Pancreas (tissue), 10 donors: ENCODE measurements around the gene SLC25A48. TPM values are rescaled to one million over a fixed set of nuclear protein-coding genes. Genes with fewer than 3 reads are reported as not detected.

ENCODE experiments used
- ATAC-seq, 4 donors: fragments of 200-7000 bp; cut with Tn5 transposase; one replicate each; pipeline versions ENCODE4 v1.8.0 to v1.9.1; 2020; ENCODE audit warnings: mild to moderate bottlenecking in 4 of 4, moderate library complexity in 4 of 4
- DNase-seq, 6 donors: peaks; one replicate each; pipeline ENCODE4 v3.0.0-alpha.2; 2020
- FAIRE-seq: peaks from 2 replicates; lab custom pipeline; 2012; peaks lifted over from hg19 to GRCh38; lab: Jason Lieb, UNC
- H3K27ac ChIP-seq, 4 donors: fragments of 200-600 bp; sonication (generic); 1 replicate in 3 of 4; 2 replicates in 1 of 4; pipeline versions ENCODE4 v1.5.0 to v1.8.0; 2020
- H3K27me3 ChIP-seq, 4 donors: fragments of 200-600 bp; one replicate each; pipeline ENCODE4 v1.8.0; 2021
- H3K36me3 ChIP-seq, 3 donors: fragments of 200-600 bp; sonication (generic) in 1 of 3; one replicate each; pipeline versions ENCODE4 v1.5.0 to v1.8.0; 2020 to 2021
- H3K4me1 ChIP-seq, 3 donors: fragments of 200-600 bp; one replicate each; pipeline ENCODE4 v1.8.0; 2021
- H3K4me3 ChIP-seq, 4 donors: fragments of 200-600 bp; sonication (generic) in 2 of 4; one replicate each; pipeline versions ENCODE4 v1.5.0 to v1.8.0; 2020 to 2021
- H3K9me3 ChIP-seq, 4 donors: fragments of 200-600 bp; one replicate each; pipeline ENCODE4 v1.8.0; 2021
- whole genome bisulfite sequencing, 2 donors: extraction: QIAGEN DNeasy Blood & Tissue Kit; methylation state at CpG; one replicate each; pipeline ENCODE4 v1.1.7; 2013; 5-methylcytosine and 5-hydroxymethylcytosine counted together
- intact Hi-C, 3 donors: fragments of 100-400 bp; cut with DNase I; formaldehyde crosslinking; loops; one replicate each; pipeline versions ENCODE4 v1.11.1 to v1.14.2; 2022
- polyA plus RNA-seq, 2 donors: library from polyadenylated mRNA; stranded (reverse); fragments of 200-250 nt; gene quantifications; one replicate each; pipeline ENCODE4 v1.2.3, GENCODE V29; 2013
- total RNA-seq, 6 donors: library from RNA; stranded (reverse); fragmentation: NEBNext Ultra II Directional in 4 of 6; extraction: Animal tissue kit (Norgen Biotek cat#: 25700) in 4 of 6; gene quantifications; one replicate each; pipeline versions ENCODE4 v1.2.1 to v1.2.4, GENCODE V29; 2021 to 2023
- TF ChIP-seq, protein P1 (sequence below), 4 donors: fragments of 200-600 bp; sonication (generic) in 3 of 4; IDR thresholded peaks; one replicate each; pipeline versions ENCODE4 v1.5.0 to v1.8.0; 2021; ENCODE audit warnings: antibody characterized with exemption in 4 of 4
- donor health status: healthy with polysubstance abuse.
- donor health status: DM: no; HTN: no; CAD: no; lungs with moderate emphysema.
- donor health status: DM: no; HTN: no; CAD: no.
- donor health status: control.
- donor health status: control.
- donor health status: Bipolar disorder and iron deficiency.
- donor health status: DM: yes; HTN: yes; CAD: no.
- donor health status: DM: no; HTN: no; CAD: no.
- donor health status: DM: no; HTN: no; CAD: no.
- donor health status: DM: yes; HTN: yes; CAD: no.

SLC25A48 gene
- total and polyA plus RNA-seq, 8 donors = 0.37 to 3.2 (median 1.2) TPM

GRCh38 chr5:135867599-135867998, 33.1 kb downstream of the SLC25A48 start:
- Histone ChIP-seq H3K36me3 (no peaks in the 10 kb centered on the region), H3K27ac (no peak overlapping the region), H3K27me3 (no peaks in the 10 kb centered on the region), H3K9me3 (no peaks in the 10 kb centered on the region), H3K4me3 (no peak overlapping the region), H3K4me1 (no peaks in the 10 kb centered on the region)
- no peak for ATAC-seq
- TF ChIP-seq, protein P1, sequence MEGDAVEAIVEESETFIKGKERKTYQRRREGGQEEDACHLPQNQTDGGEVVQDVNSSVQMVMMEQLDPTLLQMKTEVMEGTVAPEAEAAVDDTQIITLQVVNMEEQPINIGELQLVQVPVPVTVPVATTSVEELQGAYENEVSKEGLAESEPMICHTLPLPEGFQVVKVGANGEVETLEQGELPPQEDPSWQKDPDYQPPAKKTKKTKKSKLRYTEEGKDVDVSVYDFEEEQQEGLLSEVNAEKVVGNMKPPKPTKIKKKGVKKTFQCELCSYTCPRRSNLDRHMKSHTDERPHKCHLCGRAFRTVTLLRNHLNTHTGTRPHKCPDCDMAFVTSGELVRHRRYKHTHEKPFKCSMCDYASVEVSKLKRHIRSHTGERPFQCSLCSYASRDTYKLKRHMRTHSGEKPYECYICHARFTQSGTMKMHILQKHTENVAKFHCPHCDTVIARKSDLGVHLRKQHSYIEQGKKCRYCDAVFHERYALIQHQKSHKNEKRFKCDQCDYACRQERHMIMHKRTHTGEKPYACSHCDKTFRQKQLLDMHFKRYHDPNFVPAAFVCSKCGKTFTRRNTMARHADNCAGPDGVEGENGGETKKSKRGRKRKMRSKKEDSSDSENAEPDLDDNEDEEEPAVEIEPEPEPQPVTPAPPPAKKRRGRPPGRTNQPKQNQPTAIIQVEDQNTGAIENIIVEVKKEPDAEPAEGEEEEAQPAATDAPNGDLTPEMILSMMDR (IDR thresholded peaks at IDR 0.05) = no peak
- FAIRE-seq = no peak
- no peak for DNase-seq
- intact Hi-C loops = no loop called here

DNA sequence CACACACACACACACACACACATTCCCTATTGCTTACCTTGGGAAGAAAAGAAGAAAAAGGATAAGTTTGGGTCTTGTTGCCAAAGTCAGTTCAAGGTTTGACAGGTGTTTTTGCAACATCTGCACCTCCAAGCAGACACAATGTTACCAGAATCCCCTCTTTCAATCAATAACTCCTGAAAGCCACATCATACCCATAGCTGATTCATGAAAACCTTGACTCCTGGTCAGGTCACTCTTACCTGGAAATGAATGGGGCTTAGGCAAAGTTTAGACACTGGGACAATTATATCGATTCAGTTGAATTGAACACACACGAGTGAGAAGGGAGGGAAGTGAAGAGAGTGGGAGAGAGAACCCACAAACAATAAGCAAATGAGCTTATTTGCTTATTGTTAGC, 34.2 kb downstream of the SLC25A48 start:
- H3K27me3 ChIP-seq = no peaks in the 10 kb centered on the region
- intact Hi-C loops = no loop called here
- no peak overlapping the region for H3K4me3 ChIP-seq
- FAIRE-seq = no peak
- no peaks in the 10 kb centered on the region for H3K36me3 ChIP-seq
- 42 to 65% methylated on average over 2 of the region's 2 CpGs for WGBS, 2 donors
- no peak overlapping the region for H3K27ac ChIP-seq
- TF ChIP-seq, protein P1 (IDR thresholded peaks at IDR 0.05) = no peak
- no peaks in the 10 kb centered on the region for H3K4me1 ChIP-seq
- no peak for ATAC-seq
- H3K9me3 ChIP-seq = no peaks in the 10 kb centered on the region
- no peak for DNase-seq

GRCh38 chr5:135869276-135869675, 34.8 kb downstream of the SLC25A48 start:
- no peak for DNase-seq
- intact Hi-C loops = no loop called here
- peak; percentile 41 for FAIRE-seq
- Histone ChIP-seq H3K27me3 (no peaks in the 10 kb centered on the region), H3K36me3 (no peaks in the 10 kb centered on the region), H3K27ac (no peak overlapping the region), H3K4me3 (no peak overlapping the region), H3K4me1 (no peaks in the 10 kb centered on the region), H3K9me3 (no peaks in the 10 kb centered on the region)
- no peak for ATAC-seq
- TF ChIP-seq, protein P1 (IDR thresholded peaks at IDR 0.05) = no peak
- 74 to 81% methylated on average over 2 of the region's 2 CpGs for WGBS, 2 donors

- no peaks in the 10 kb centered on the region for H3K9me3 ChIP-seq
- ATAC-seq = no peak
- WGBS, 2 donors = 57 to 81% methylated on average over 3 of the region's 3 CpGs
- no peak for FAIRE-seq
- TF ChIP-seq, protein P1 (IDR thresholded peaks at IDR 0.05) = no peak
- H3K4me1 ChIP-seq = no peaks in the 10 kb centered on the region
- H3K4me3 ChIP-seq = no peak overlapping the region
- DNase-seq = no peak
- no peaks in the 10 kb centered on the region for H3K27me3 ChIP-seq
- intact Hi-C loops = no loop called here
- no peaks in the 10 kb centered on the region for H3K36me3 ChIP-seq
- H3K27ac ChIP-seq = no peak overlapping the region
Observed at GRCh38 chr5:135869935-135870334, 35.5 kb downstream of the SLC25A48 start.

DNA sequence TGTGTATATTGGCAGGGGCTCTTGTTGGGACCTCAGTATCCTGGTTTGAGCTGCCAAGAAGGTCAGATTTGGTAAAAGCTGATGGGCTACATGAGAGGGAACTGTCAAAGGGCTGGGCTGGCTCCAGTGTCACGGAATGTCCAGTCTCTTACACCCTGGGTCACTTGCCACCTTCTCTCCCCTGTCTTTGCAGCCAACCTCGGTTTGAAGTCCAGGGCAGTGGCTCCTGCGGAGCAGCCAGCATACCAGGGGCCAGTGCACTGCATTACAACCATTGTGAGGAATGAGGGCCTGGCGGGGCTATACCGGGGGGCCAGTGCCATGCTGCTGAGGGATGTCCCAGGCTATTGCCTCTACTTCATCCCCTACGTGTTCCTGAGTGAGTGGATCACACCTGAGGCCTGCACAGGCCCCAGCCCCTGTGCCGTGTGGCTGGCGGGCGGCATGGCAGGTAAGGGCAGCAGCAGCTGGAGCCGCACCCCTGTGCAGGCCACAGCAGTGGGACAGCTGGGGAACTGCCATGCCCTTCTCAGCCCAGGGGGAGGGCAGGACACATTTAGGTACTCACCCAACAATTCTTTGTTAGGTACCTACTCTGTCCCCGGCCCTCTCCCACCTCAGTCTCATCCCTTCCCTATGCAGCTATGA, 36.9 kb downstream of the SLC25A48 start:
- WGBS, 2 donors = 80 to 83% methylated on average over 11 of the region's 11 CpGs
- intact Hi-C loops = no loop called here
- ATAC-seq = no peak
- H3K27ac ChIP-seq = no peak overlapping the region
- H3K36me3 ChIP-seq = no peaks in the 10 kb centered on the region
- H3K9me3 ChIP-seq = no peaks in the 10 kb centered on the region
- no peaks in the 10 kb centered on the region for H3K4me1 ChIP-seq
- no peak for FAIRE-seq
- no peak overlapping the region for H3K4me3 ChIP-seq
- H3K27me3 ChIP-seq = no peaks in the 10 kb centered on the region
- TF ChIP-seq, protein P1 (IDR thresholded peaks at IDR 0.05) = no peak
- DNase-seq = no peak
